Natural killer cell (primary cell): Measurements from ENCODE around the gene CIAO2B. TPM values are rescaled to one million over a fixed set of nuclear protein-coding genes. Genes with fewer than 3 reads are reported as not detected.

Source experiments
- ATAC-seq, 3 donors: fragments of 150-1000 bp in 2 of 3; fragments of 200-7000 bp in 1 of 3; cut with Tn5 transposase; 1 replicate in 1 of 3; 2 replicates in 2 of 3; pipeline ENCODE4 v1.10.0; 2021; ENCODE audit warnings: mild to moderate bottlenecking in 2 of 3, moderate library complexity in 2 of 3
- DNase-seq, 2 donors: peaks; one replicate each; pipeline versions ENCODE4 v3.0.0 to v3.0.0-alpha.2; 2013 to 2021; ENCODE audit warnings: mixed read lengths in 1 of 2
- H3K27ac ChIP-seq: one replicate; pipeline ENCODE4 v1.5.1; 2013; ENCODE audit warnings: mild to moderate bottlenecking, low read length
- H3K27me3 ChIP-seq: one replicate; pipeline ENCODE4 v1.6.1; 2013; ENCODE audit warnings: low read length; ENCODE audit not compliant: control insufficient read depth, insufficient read depth
- H3K36me3 ChIP-seq: one replicate; pipeline ENCODE4 v1.6.1; 2013; ENCODE audit warnings: low read length; ENCODE audit not compliant: control insufficient read depth, insufficient read depth
- H3K4me1 ChIP-seq: one replicate; pipeline ENCODE4 v1.6.1; 2013; ENCODE audit warnings: low read length; ENCODE audit not compliant: control insufficient read depth, insufficient read depth
- H3K4me3 ChIP-seq: one replicate; pipeline ENCODE4 v1.5.1; 2013; ENCODE audit warnings: low read length
- H3K9me3 ChIP-seq: one replicate; pipeline ENCODE4 v1.6.1; 2013; ENCODE audit warnings: low read length; ENCODE audit not compliant: control insufficient read depth, insufficient read depth
- H3K27ac Mint-ChIP-seq, 2 donors: one replicate each; pipeline ENCODE4 v1.8.0; 2022; ENCODE audit warnings: mild to moderate bottlenecking in 2 of 2, mixed read lengths in 2 of 2, moderate library complexity in 1 of 2
- H3K27me3 Mint-ChIP-seq, 2 donors: one replicate each; pipeline ENCODE4 v1.8.0; 2022; ENCODE audit warnings: low read depth in 2 of 2, mixed read lengths in 2 of 2
- H3K36me3 Mint-ChIP-seq: one replicate; pipeline ENCODE4 v1.8.0; 2022; ENCODE audit warnings: mixed read lengths
- H3K4me1 Mint-ChIP-seq, 2 donors: one replicate each; pipeline ENCODE4 v1.8.0; 2022; ENCODE audit warnings: mixed read lengths in 2 of 2
- H3K4me3 Mint-ChIP-seq: one replicate; pipeline ENCODE4 v1.8.0; 2022; ENCODE audit warnings: mild to moderate bottlenecking, moderate library complexity, mixed read lengths
- H3K9me3 Mint-ChIP-seq, 2 donors: one replicate each; pipeline ENCODE4 v1.8.0; 2022; ENCODE audit warnings: mixed read lengths in 2 of 2
- CTCF ChIP-seq: fragments of 200-600 bp; IDR thresholded peaks from one replicate; pipeline ENCODE4 v1.8.0; 2022; ENCODE audit warnings: antibody characterized with exemption
- WGBS: methylation state at CpG from one replicate; pipeline ENCODE4 v1.1.7; 2013; ENCODE audit warnings: missing lambda C conversion rate; ENCODE audit not compliant: insufficient coverage; 5-methylcytosine and 5-hydroxymethylcytosine counted together
- intact Hi-C: fragments of 100-400 bp; cut with micrococcal nuclease; formaldehyde crosslinking; loops from one replicate; pipeline ENCODE4 v1.14.2; 2022
- total RNA-seq, 4 donors: library from RNA; stranded (reverse); fragments of 120-200 nt in 1 of 4; gene quantifications; one replicate each; pipeline versions ENCODE4 v1.2.3 to v1.2.4, GENCODE V29; 2013 to 2022

The CIAO2B gene
- total RNA-seq, 3 donors from 2014 or later (not counting 1 experiment from before 2014, with no cell fraction given): 57.2 to 62.8 (median 60.0) TPM

- H3K27me3 Mint-ChIP-seq: peaks cover 10 to 32% of the 10 kb centered on the region in 2 donors
- H3K4me3 Mint-ChIP-seq: no peak overlapping the region
- Histone ChIP-seq H3K4me3 (no peak overlapping the region), H3K4me1 (peaks cover 13% of the 10 kb centered on the region), H3K27ac (no peak overlapping the region), H3K9me3 (no peaks in the 10 kb centered on the region), H3K36me3 (no peaks in the 10 kb centered on the region), H3K27me3 (peaks cover 22% of the 10 kb centered on the region)
- H3K36me3 Mint-ChIP-seq: no peaks in the 10 kb centered on the region
- DNase-seq (no peak), ATAC-seq (no peak)
- H3K4me1 Mint-ChIP-seq: peaks cover 0 to 13% of the 10 kb centered on the region in 2 donors
- H3K27ac Mint-ChIP-seq: no peak overlapping the region
- TF ChIP-seq CTCF: no peak
- intact Hi-C loops: no loop called here
- no peaks in the 10 kb centered on the region for H3K9me3 Mint-ChIP-seq
- 77% methylated on average over 9 of the region's 9 CpGs for WGBS
These were observed 13.1 kb downstream of the CIAO2B start for GRCh38 chr16:66920924-66921680.

- Histone ChIP-seq H3K4me1 (peaks cover 7% of the 10 kb centered on the region), H3K36me3 (no peaks in the 10 kb centered on the region), H3K27me3 (peaks cover 13% of the 10 kb centered on the region), H3K4me3 (no peak overlapping the region), H3K9me3 (no peaks in the 10 kb centered on the region), H3K27ac (no peak overlapping the region)
- intact Hi-C loops: no loop called here
- Mint-ChIP-seq H3K27ac (no peak overlapping the region), H3K27me3 (peaks cover 10 to 26% of the 10 kb centered on the region in 2 donors), H3K36me3 (no peaks in the 10 kb centered on the region), H3K4me3 (no peak overlapping the region), H3K9me3 (no peaks in the 10 kb centered on the region), H3K4me1 (peaks cover 0 to 5% of the 10 kb centered on the region in 2 donors)
- TF ChIP-seq CTCF: no peak
- DNase-seq (no peak), ATAC-seq (no peak)
- 58% methylated on average over 2 of the region's 2 CpGs for WGBS
These were observed 14.0 kb downstream of the CIAO2B start for GRCh38 chr16:66920299-66920590.

GRCh38 chr16:66919569-66920298, 14.5 kb downstream of the CIAO2B start:
- Histone ChIP-seq H3K27me3 (peaks cover 12% of the 10 kb centered on the region), H3K4me1 (peaks cover 3% of the 10 kb centered on the region), H3K36me3 (no peaks in the 10 kb centered on the region), H3K4me3 (no peak overlapping the region), H3K27ac (no peak overlapping the region), H3K9me3 (no peaks in the 10 kb centered on the region)
- peaks cover 10 to 25% of the 10 kb centered on the region in 2 donors for H3K27me3 Mint-ChIP-seq
- DNase-seq (no peak), ATAC-seq (no peak)
- no peak overlapping the region for H3K4me3 Mint-ChIP-seq
- no peaks in the 10 kb centered on the region for H3K9me3 Mint-ChIP-seq
- intact Hi-C loops: no loop called here
- WGBS: 77% methylated on average over 5 of the region's 5 CpGs
- peaks cover 0 to 5% of the 10 kb centered on the region in 2 donors for H3K4me1 Mint-ChIP-seq
- no peak overlapping the region for H3K27ac Mint-ChIP-seq
- no peaks in the 10 kb centered on the region for H3K36me3 Mint-ChIP-seq
- no peak for TF ChIP-seq CTCF
